GM10847 (cell line): ENCODE results near the gene ZNRF2.

Experiments
- POLR2A ChIP-seq: IDR thresholded peaks from 2 replicates; pipeline ENCODE4 v1.6.1; 2011; ENCODE audit not compliant: insufficient read length; ENCODE audit errors: extremely low read depth

ZNRF2 gene

DNA sequence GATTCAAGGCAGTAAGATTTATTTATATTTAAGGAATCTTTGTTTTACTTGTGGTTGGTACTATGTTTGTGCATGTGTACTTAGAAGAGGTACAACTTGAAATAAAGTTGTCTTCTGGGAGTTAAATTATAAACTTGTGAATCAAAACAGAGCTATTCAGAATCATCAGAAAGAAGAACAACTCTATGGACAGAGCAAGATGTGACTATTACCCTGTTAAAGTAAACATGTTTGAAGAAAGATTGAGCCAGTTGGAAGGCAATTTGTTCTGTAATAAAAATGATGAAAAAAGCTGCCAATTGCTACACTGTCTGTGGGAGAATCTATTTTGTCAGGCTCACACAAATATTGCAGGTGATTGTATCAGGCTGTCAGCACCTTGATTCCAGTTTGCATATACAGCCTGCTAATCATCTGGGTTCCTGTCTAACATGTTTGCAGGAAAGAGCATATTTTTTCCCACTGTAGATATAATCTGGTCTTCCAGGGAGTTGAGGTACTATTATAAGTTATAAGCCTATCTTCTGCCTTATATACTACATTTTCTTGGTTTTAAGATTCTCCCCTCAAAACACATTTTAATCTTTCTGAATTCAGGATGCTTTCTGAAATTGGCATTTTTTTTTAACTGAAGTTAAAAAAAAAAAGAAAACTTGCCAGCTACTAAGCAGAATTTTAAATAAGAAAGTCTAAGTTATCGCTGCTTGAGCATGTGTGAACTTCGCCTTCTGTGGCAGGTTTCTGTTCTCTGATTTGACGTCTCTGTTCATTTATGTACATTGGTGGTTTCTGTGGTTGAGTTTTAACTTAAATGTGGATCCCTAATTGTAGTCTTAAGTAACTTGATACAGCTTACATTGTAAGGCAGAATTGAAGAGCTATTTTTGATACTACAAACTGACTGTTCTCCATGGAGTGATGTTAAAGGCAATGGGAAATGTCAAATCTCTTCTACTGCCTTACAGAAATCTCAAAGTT, 46.0 kb downstream of the ZNRF2 start:
- TF ChIP-seq POLR2A = no peak

DNA sequence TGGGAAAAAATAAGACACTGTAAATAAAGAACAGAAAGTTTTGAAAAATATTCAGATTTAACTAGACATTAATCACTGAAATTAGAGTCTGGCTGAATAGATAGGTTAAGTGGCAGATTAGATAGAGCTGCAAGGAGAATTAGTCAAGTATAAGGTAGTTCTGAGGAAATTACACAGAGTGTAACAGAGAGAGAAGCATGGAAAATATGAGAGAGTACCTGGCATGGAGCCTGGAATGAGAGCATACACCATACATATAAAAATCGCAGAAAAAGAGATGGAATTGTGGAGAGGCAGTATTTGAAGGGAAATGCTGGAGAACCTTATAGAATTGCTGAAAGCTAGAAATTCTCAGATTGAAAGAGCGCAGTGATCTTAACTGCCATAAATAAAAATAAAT, 46.9 kb downstream of the ZNRF2 start:
- TF ChIP-seq POLR2A = no peak

DNA sequence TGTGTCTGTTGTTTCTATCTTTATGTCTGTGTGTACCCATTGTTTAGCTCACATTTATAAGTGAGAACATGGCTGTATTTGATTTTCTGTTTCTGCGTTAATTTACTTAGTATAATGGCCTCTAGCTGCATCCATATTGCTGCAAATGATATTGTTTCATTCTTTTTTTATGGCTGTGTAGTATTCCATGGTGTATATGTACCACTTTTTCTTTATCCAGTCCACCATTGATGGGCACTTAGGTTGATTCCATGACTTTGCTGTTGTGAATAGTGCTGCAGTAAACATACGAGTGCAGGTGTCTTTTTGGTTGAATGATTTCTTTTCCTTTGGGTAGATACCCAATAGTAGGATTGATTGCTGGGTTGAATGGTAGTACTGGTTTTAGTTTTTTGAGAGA, 48.2 kb downstream of the ZNRF2 start:
- TF ChIP-seq POLR2A = no peak

DNA sequence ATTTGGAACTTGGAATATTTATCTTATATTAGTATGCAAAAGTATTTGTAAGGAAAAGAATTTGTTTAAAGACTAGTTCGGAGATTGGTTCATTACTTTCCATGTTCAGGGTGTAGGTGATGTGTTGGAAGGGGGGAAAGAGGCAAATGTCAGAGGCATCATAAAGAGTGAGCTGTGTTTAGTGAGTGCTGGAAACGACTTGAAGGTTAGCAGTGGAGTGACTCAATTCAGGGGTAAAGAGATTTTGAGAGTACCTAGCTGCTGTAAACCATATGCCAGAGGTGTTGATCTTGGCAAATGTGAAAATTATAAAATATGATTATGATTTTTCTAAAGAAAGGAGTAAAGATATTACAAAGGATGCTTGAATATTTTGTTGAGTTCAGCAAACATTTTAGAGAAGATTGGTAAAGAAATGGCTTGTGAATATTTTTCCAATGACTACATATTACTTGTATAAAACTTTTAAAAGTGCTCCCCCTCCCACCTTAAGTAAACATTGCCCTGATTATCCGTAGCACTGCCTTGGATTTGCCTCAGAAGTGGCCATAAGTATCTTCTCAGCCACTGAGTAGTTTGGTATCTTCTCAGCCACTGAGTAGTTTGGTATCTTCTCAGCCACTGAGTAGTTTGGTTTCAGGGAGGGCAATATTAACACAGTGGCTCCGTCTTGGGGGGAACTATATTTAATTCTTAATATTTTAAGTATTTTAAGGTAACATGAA, 51.5 kb downstream of the ZNRF2 start:
- TF ChIP-seq POLR2A = no peak

DNA sequence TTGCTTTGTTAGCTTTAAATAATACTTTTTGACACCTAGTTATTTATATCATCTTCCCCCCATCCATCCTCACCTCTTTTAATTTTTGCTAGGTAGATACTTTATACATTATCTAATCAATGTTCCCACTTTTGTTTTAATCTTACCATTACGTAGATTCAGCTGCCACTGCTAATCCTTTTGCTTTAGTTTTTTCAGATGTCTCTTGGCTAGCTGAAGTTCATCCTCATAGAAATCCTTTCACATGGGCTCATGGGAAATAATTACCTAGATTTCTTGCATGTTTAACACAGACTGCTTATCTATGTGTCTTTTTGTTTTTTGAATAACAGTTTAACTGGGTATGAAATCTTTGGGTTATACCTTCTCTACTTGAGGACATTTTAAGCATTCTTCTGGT, 60.1 kb downstream of the ZNRF2 start:
- no peak for TF ChIP-seq POLR2A

DNA sequence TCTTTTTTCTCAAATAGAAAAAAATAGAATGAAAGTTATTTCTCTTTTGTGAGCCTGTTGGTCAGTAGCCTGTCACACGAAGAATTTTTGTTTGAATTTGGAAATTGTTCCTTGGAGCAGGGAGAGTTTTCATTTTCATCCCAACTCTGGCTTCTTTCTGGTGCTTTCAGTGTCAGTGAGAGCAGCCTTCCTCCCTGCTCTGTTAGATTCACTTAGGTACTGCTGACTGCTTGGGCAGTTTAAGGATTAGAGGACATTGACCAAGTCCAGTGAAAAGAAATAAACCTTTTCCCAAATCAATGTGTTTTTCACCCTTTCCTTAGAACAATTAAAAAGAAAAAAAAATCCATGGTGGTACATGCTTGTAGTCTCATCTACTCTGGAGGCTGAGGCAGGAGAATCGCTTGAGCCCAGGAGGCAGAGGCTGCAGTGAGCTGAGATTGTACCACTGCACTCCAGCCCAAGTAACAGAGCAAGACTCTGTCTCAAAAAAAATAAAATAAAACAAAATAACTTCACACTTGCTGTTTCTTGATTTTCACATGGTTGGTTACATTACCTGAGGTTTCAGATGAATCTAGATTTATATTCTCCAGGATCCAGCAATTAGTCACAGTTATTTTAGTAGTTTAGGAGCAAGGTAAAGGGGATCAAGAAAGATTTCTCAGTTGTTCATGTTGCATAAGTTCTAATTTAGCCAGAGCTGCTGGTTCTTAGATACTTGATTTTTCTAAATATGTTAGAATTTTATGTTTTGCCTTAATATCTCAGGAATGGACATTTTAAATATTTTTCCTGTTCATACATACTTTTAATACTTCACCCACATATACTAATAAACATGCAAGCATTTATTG, 63.1 kb downstream of the ZNRF2 start:
- TF ChIP-seq POLR2A = no peak

DNA sequence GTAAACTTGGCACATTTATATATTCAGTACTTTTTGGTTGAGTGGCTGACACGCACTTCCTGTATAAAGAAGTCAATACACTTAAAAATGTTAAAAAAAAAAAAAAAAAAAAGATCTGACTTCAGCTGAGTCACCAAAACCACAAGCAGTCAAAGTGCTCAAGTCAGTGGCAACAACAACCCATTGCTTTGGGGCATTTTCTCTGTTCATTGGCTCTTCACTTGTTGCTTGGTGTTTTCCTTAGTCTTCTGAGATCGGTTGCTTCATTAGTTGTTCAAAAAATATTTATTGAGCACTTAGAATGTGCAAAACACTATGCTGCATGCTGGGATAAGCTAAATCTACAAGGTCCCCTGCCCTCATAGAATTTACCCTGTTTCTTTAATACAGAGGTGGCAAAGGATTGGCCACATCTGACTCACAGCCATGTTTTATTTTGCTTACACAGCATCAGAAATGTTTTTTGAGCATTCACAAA, 63.7 kb downstream of the ZNRF2 start:
- TF ChIP-seq POLR2A = no peak

DNA sequence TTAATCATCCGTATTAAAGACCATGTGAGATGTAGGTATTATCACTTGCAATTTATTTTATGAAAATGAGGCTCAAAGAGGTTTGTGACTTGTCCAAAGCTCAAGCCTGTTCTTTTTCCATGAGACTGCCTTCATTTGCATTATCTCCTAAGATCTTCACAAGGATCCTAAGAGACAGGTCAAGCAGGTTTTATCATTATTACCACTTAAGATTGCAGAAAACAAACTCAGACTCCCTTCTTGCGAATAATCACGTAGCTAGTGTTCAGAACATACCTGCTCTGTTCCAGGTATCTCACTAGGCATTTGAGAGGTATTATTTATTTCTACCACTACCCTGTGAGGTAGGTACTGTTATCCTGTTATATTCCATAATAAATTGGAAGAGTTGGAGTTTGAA, 64.8 kb downstream of the ZNRF2 start:
- TF ChIP-seq POLR2A = no peak

DNA sequence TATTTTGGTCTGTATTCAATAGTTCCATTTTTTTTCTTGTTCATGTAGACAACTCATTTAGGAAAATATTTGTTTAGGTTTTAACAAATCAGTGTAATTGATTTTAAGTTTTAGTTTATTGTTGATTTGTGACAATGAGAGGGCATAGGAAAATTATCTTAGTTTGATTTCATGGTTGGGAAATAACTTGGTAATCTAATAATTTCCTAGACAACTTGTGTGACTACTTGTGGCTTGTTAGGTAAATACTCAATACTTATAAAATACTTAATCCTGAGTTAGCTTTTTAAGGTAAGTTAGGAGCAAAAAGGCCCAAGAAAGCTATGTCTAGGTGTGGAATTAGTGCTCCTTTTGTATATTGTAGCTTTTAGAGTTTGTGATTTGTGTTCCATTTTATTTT, 65.4 kb downstream of the ZNRF2 start:
- TF ChIP-seq POLR2A = no peak

DNA sequence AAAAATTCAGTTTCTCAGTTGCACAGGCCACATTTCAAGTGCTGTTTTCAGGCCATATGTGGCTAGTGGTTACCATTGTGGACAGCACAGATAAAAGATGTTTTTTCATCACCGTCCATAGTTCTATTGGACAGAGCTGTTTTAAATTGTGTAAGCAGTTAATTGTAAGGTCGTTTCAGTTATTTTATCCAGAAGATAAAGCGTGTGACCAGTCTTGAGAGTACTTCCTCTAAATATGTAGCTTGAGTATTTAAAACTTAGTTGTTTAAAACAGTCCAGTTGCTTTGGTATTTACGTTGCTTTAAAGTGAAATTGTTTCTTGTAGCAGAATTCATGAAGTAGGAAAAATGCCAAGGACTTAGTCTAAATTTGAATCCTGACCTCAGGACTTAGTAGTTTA, 66.9 kb downstream of the ZNRF2 start:
- no peak for TF ChIP-seq POLR2A

DNA sequence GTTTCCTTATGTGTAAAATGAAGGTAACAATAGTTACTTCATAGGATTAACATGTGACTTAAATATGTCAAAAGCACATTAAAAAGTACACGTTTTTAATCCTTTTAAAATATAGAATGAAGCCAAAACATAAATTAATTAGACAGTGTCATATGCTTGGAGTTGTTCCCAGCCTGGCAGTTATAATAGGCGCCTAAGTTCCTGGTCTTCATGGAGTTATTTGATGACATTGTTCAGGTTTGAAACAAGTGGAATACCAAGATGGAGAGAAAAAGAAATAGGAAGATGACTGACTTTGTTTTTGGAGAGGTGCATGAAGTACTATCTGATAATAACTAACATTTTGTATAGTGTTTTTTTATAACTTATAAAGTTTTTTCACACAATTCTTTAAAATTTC, 67.3 kb downstream of the ZNRF2 start:
- no peak for TF ChIP-seq POLR2A

DNA sequence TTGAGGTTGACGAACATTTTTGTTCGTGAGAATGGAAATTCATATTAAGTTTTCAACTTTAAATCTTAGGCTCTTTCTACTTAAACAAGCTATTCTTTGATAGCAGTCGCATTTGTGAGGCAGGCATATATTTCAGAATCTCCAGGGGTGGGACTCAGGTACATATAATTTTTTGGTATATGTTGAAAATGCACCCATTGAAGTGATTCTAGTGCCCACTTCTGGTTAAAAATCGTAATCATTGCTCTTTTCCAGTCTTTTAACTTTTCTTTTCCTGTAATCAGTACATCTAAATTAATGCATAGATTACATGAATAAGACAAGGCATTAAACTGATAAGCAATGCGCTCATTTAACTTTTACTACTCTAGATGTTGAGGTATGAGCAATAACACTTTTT, 67.8 kb downstream of the ZNRF2 start:
- TF ChIP-seq POLR2A = no peak

DNA sequence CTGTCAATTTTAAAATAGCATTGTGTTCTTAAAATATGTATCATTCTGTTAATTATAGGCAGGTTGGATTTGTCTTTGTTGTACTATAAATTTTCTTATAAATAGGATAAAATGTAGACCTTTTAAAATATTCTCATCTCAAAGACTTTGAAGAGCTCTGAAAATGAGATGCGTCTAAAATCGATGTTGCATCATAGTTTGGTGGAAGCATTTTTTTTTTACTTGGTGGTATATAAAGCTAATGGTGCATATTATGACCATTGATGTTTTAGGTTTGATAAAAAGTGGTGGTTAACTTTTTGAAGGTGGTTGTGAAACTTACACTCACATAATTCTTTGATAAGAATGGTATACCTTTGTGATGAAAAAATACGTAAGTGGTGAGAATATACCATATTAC, 69.1 kb downstream of the ZNRF2 start:
- TF ChIP-seq POLR2A = no peak

DNA sequence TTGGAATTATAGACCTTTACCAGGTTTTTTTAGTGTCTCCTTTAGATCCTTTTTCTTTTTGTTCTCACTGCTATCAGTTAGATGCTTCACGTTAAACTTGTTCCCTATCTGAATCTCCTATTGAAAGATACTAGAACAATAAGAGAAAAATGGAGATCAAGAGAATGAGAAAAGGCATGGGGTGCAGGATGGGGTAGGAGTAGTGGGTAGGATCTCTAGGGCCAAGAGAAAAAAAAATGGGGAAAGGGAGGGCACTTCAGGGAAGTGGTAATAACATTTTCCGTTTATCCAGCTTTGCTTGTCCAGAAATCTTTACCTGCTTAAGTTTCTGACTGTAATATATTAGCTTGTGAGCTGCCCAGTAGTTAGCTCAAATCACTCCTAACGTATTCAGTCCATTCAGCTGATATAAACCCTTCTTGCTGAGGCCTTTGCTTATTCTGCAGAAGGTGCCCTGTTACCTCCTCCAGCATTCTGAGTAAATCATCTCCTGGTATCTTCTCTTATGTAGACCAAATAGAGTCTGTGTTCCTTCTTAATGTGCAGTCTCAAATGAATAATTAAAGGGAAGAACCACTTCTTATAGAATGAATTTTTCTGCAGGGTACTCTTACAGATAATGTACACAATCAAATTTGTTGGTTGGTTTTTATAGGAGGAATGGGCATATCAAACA, 69.7 kb downstream of the ZNRF2 start:
- TF ChIP-seq POLR2A = no peak

DNA sequence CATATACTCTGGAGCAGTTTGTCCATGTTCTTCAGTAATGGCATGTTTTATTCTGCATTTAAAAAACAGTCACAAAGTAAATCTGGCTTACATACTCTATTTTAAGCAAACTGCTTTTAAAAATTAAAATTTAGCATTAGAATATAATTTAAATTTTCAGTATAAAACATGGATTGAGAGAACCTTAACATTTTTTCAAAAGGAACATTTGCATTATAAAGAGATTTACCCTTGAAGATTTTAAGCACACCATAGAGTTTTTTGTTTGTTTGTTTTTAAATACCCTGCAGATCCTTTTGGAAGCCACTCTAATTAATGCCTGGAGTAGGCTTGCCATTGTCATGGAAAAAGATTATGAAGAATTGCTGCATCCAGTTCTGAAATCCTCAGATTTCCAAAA, 70.4 kb downstream of the ZNRF2 start:
- no peak for TF ChIP-seq POLR2A
